Mesothelial cell of epicardium (in vitro differentiated cells): ENCODE data around the gene IGF1R. TPM values are rescaled to one million over a fixed set of nuclear protein-coding genes. Genes with fewer than 3 reads are reported as not detected.

Source experiments
- DNase-seq, 2 experiments: peaks; one replicate each; pipeline ENCODE4 v3.0.0; 2021; ENCODE audit warnings: low spot score in 2 of 2; ENCODE audit not compliant: unreplicated experiment in 2 of 2
- H3K27ac Mint-ChIP-seq: 2 replicates; pipeline ENCODE4 v1.8.0; 2021; ENCODE audit warnings: mixed read lengths
- H3K27me3 Mint-ChIP-seq: 2 replicates; pipeline ENCODE4 v1.8.0; 2021; ENCODE audit warnings: low read depth, mixed read lengths
- H3K36me3 Mint-ChIP-seq: 2 replicates; pipeline ENCODE4 v1.8.0; 2021; ENCODE audit warnings: mixed read lengths
- H3K4me1 Mint-ChIP-seq: 2 replicates; pipeline ENCODE4 v1.8.0; 2021; ENCODE audit warnings: mixed read lengths
- H3K4me3 Mint-ChIP-seq: 2 replicates; pipeline ENCODE4 v1.8.0; 2021; ENCODE audit warnings: mild to moderate bottlenecking, moderate library complexity, mixed read lengths
- H3K9me3 Mint-ChIP-seq: 2 replicates; pipeline ENCODE4 v1.8.0; 2021; ENCODE audit warnings: mixed read lengths
- CTCF ChIP-seq: fragments of 200-600 bp; sonication (generic); IDR thresholded peaks from one replicate; pipeline ENCODE4 v1.5.0; 2021; ENCODE audit warnings: antibody characterized with exemption; ENCODE audit not compliant: unreplicated experiment
- total RNA-seq: library from RNA; stranded (reverse); gene quantifications from 3 replicates; pipeline ENCODE4 v1.2.1, GENCODE V29; 2021

Gene IGF1R
- total RNA-seq, 1 donor from 2014 or later: 113 TPM

- H3K36me3 Mint-ChIP-seq: no peaks in the 10 kb centered on the region
- DNase-seq: no peak
- H3K9me3 Mint-ChIP-seq: no peaks in the 10 kb centered on the region
- no peak overlapping the region for H3K4me3 Mint-ChIP-seq
- H3K27me3 Mint-ChIP-seq: no peaks in the 10 kb centered on the region
- no peak overlapping the region for H3K27ac Mint-ChIP-seq
- no peak for TF ChIP-seq CTCF
- peaks cover 50% of the 10 kb centered on the region for H3K4me1 Mint-ChIP-seq
These were observed 127.3 kb downstream of the IGF1R start for GRCh38 chr15:98775498-98776230.

- H3K36me3 Mint-ChIP-seq: no peaks in the 10 kb centered on the region
- H3K27ac Mint-ChIP-seq: peak overlapping the region; percentile 96
- TF ChIP-seq CTCF: no peak
- no peaks in the 10 kb centered on the region for H3K9me3 Mint-ChIP-seq
- peaks cover 44% of the 10 kb centered on the region for H3K4me1 Mint-ChIP-seq
- no peaks in the 10 kb centered on the region for H3K27me3 Mint-ChIP-seq
- DNase-seq: no peak
- peak overlapping the region; percentile 22 for H3K4me3 Mint-ChIP-seq
These were observed 128.4 kb downstream of the IGF1R start for GRCh38 chr15:98776607-98777281.

- Mint-ChIP-seq H3K9me3 (no peaks in the 10 kb centered on the region), H3K36me3 (no peaks in the 10 kb centered on the region), H3K27ac (peak overlapping the region; percentile 96), H3K4me1 (peaks cover 41% of the 10 kb centered on the region), H3K27me3 (no peaks in the 10 kb centered on the region), H3K4me3 (no peak overlapping the region)
- no peak for DNase-seq
- no peak for TF ChIP-seq CTCF
These were observed 129.1 kb downstream of the IGF1R start for GRCh38 chr15:98777426-98777825.

- Mint-ChIP-seq H3K36me3 (no peaks in the 10 kb centered on the region), H3K9me3 (no peaks in the 10 kb centered on the region), H3K27me3 (no peaks in the 10 kb centered on the region), H3K4me1 (peaks cover 32% of the 10 kb centered on the region), H3K27ac (no peak overlapping the region), H3K4me3 (no peak overlapping the region)
- no peak for TF ChIP-seq CTCF
- no peak for DNase-seq
These were observed 130.1 kb downstream of the IGF1R start for GRCh38 chr15:98778263-98778959.

- H3K4me1 Mint-ChIP-seq: peaks cover 28% of the 10 kb centered on the region
- no peak overlapping the region for H3K27ac Mint-ChIP-seq
- no peaks in the 10 kb centered on the region for H3K9me3 Mint-ChIP-seq
These were observed 130.6 kb downstream of the IGF1R start for GRCh38 chr15:98778960-98779359.

More at GRCh38 chr15:98778960-98779359, 130.6 kb downstream of the IGF1R start:
- Mint-ChIP-seq H3K36me3 (no peaks in the 10 kb centered on the region), H3K4me3 (no peak overlapping the region), H3K27me3 (no peaks in the 10 kb centered on the region)
- DNase-seq: no peak
- TF ChIP-seq CTCF: no peak
